ENCODE data around the gene CRB1. TPM values are rescaled to one million over a fixed set of nuclear protein-coding genes. Genes with fewer than 3 reads are reported as not detected.

Gene CRB1
- total and polyA plus RNA-seq, 2 donors, result 0.22 to 0.58 TPM

GRCh38 chr1:197444755-197445154 is 176.7 kb downstream of the CRB1 start:
- 33% methylated on average over 1 of the region's 1 CpG for WGBS
- Histone ChIP-seq H3K27ac (ENCODE audit: low read depth) (no peak overlapping the region), H3K4me1 (ENCODE audit: insufficient read depth) (no peaks in the 10 kb centered on the region), H3K36me3 (ENCODE audit: insufficient read depth) (no peaks in the 10 kb centered on the region), H3K4me3 (ENCODE audit: low read depth, low read length) (no peak overlapping the region)
- no peak for DNase-seq (ENCODE audit: extremely low spot score)

GRCh38 chr1:197448121-197448779 is 180.2 kb downstream of the CRB1 start:
- H3K4me1 ChIP-seq (ENCODE audit: insufficient read depth), result no peaks in the 10 kb centered on the region
- H3K36me3 ChIP-seq (ENCODE audit: insufficient read depth), result no peaks in the 10 kb centered on the region
- WGBS, result 73% methylated on average over 2 of the region's 2 CpGs
- no peak overlapping the region for H3K27ac ChIP-seq (ENCODE audit: low read depth)
- no peak overlapping the region for H3K4me3 ChIP-seq (ENCODE audit: low read depth, low read length)
- DNase-seq (ENCODE audit: extremely low spot score), result no peak

GRCh38 chr1:197451381-197451780 is 183.3 kb downstream of the CRB1 start:
- WGBS, result 75% methylated on average over 5 of the region's 5 CpGs
- H3K27ac ChIP-seq (ENCODE audit: low read depth), result no peak overlapping the region
- DNase-seq (ENCODE audit: extremely low spot score), result no peak

GRCh38 chr1:197453376-197454058 is 185.5 kb downstream of the CRB1 start:
- no peaks in the 10 kb centered on the region for H3K4me1 ChIP-seq (ENCODE audit: insufficient read depth)
- H3K36me3 ChIP-seq (ENCODE audit: insufficient read depth), result no peaks in the 10 kb centered on the region
- 98% methylated on average over 1 of the region's 1 CpG for WGBS
- H3K27ac ChIP-seq (ENCODE audit: low read depth), result no peak overlapping the region
- DNase-seq (ENCODE audit: extremely low spot score), result no peak
- H3K4me3 ChIP-seq (ENCODE audit: low read depth, low read length), result no peak overlapping the region

More at GRCh38 chr1:197451381-197451780, 183.3 kb downstream of the CRB1 start:
- Histone ChIP-seq H3K4me3 (ENCODE audit: low read depth, low read length) (no peak overlapping the region), H3K4me1 (ENCODE audit: insufficient read depth) (no peaks in the 10 kb centered on the region), H3K36me3 (ENCODE audit: insufficient read depth) (no peaks in the 10 kb centered on the region)

- Histone ChIP-seq H3K27ac (ENCODE audit: low read depth) (no peak overlapping the region), H3K36me3 (ENCODE audit: insufficient read depth) (no peaks in the 10 kb centered on the region), H3K4me3 (ENCODE audit: low read depth, low read length) (no peak overlapping the region), H3K4me1 (ENCODE audit: insufficient read depth) (no peaks in the 10 kb centered on the region)
- no peak for DNase-seq (ENCODE audit: extremely low spot score)
- WGBS, result 93% methylated on average over 5 of the region's 5 CpGs
Measured at GRCh38 chr1:197462539-197462938, 194.5 kb downstream of the CRB1 start.

- no peak for DNase-seq (ENCODE audit: extremely low spot score)
- Histone ChIP-seq H3K27ac (ENCODE audit: low read depth) (no peak overlapping the region), H3K36me3 (ENCODE audit: insufficient read depth) (no peaks in the 10 kb centered on the region), H3K4me3 (ENCODE audit: low read depth, low read length) (no peak overlapping the region), H3K4me1 (ENCODE audit: insufficient read depth) (no peaks in the 10 kb centered on the region)
Measured at GRCh38 chr1:197463142-197463541, 195.1 kb downstream of the CRB1 start.

- no peak overlapping the region for H3K4me3 ChIP-seq (ENCODE audit: low read depth, low read length)
- WGBS, result 11% methylated on average over 7 of the region's 7 CpGs
- H3K4me1 ChIP-seq (ENCODE audit: insufficient read depth), result no peaks in the 10 kb centered on the region
Measured at GRCh38 chr1:197464044-197464443, 196.0 kb downstream of the CRB1 start.

GRCh38 chr1:197465528-197466327 is 197.7 kb downstream of the CRB1 start:
- no peak for DNase-seq (ENCODE audit: extremely low spot score)
- WGBS, result 93% methylated on average over 3 of the region's 3 CpGs
- Histone ChIP-seq H3K27ac (ENCODE audit: low read depth) (no peak overlapping the region), H3K4me1 (ENCODE audit: insufficient read depth) (no peaks in the 10 kb centered on the region), H3K36me3 (ENCODE audit: insufficient read depth) (no peaks in the 10 kb centered on the region), H3K4me3 (ENCODE audit: low read depth, low read length) (no peak overlapping the region)

More at GRCh38 chr1:197464044-197464443, 196.0 kb downstream of the CRB1 start:
- Histone ChIP-seq H3K27ac (ENCODE audit: low read depth) (no peak overlapping the region), H3K36me3 (ENCODE audit: insufficient read depth) (no peaks in the 10 kb centered on the region)
- peak; percentile 69 for DNase-seq (ENCODE audit: extremely low spot score)

GRCh38 chr1:197466813-197467212 is 198.8 kb downstream of the CRB1 start:
- 52% methylated on average over 3 of the region's 3 CpGs for WGBS
- Histone ChIP-seq H3K4me1 (ENCODE audit: insufficient read depth) (no peaks in the 10 kb centered on the region), H3K36me3 (ENCODE audit: insufficient read depth) (no peaks in the 10 kb centered on the region), H3K27ac (ENCODE audit: low read depth) (no peak overlapping the region), H3K4me3 (ENCODE audit: low read depth, low read length) (no peak overlapping the region)
- no peak for DNase-seq (ENCODE audit: extremely low spot score)

- no peak for DNase-seq (ENCODE audit: extremely low spot score)
- 95% methylated on average over 1 of the region's 1 CpG for WGBS
- Histone ChIP-seq H3K36me3 (ENCODE audit: insufficient read depth) (no peaks in the 10 kb centered on the region), H3K4me1 (ENCODE audit: insufficient read depth) (no peaks in the 10 kb centered on the region), H3K4me3 (ENCODE audit: low read depth, low read length) (no peak overlapping the region), H3K27ac (ENCODE audit: low read depth) (no peak overlapping the region)
Measured at GRCh38 chr1:197467881-197468280, 199.8 kb downstream of the CRB1 start.

GRCh38 chr1:197468543-197469175 is 200.6 kb downstream of the CRB1 start:
- H3K4me1 ChIP-seq (ENCODE audit: insufficient read depth), result no peaks in the 10 kb centered on the region
- no peak for DNase-seq (ENCODE audit: extremely low spot score)
- 93% methylated on average over 9 of the region's 9 CpGs for WGBS

GRCh38 chr1:197469620-197470210 is 201.7 kb downstream of the CRB1 start:
- DNase-seq (ENCODE audit: extremely low spot score), result no peak
- H3K36me3 ChIP-seq (ENCODE audit: insufficient read depth), result no peaks in the 10 kb centered on the region
- no peak overlapping the region for H3K4me3 ChIP-seq (ENCODE audit: low read depth, low read length)
- WGBS, result 60% methylated on average over 7 of the region's 7 CpGs
- H3K4me1 ChIP-seq (ENCODE audit: insufficient read depth), result no peaks in the 10 kb centered on the region
- H3K27ac ChIP-seq (ENCODE audit: low read depth), result no peak overlapping the region

More at GRCh38 chr1:197468543-197469175, 200.6 kb downstream of the CRB1 start:
- H3K27ac ChIP-seq (ENCODE audit: low read depth), result no peak overlapping the region
- no peak overlapping the region for H3K4me3 ChIP-seq (ENCODE audit: low read depth, low read length)
- H3K36me3 ChIP-seq (ENCODE audit: insufficient read depth), result no peaks in the 10 kb centered on the region

- no peak overlapping the region for H3K4me3 ChIP-seq (ENCODE audit: low read depth, low read length)
- no peak for DNase-seq (ENCODE audit: extremely low spot score)
- H3K27ac ChIP-seq (ENCODE audit: low read depth), result no peak overlapping the region
- 81% methylated on average over 1 of the region's 1 CpG for WGBS
- H3K4me1 ChIP-seq (ENCODE audit: insufficient read depth), result no peaks in the 10 kb centered on the region
- no peaks in the 10 kb centered on the region for H3K36me3 ChIP-seq (ENCODE audit: insufficient read depth)
Measured at GRCh38 chr1:197470330-197470729, 202.3 kb downstream of the CRB1 start.
